Calu3 (cell line): ENCODE results near the gene DEFB132. TPM values are rescaled to one million over a fixed set of nuclear protein-coding genes. Genes with fewer than 3 reads are reported as not detected.

ENCODE experiments used
- BruUV-seq: library from RNA; stranded (reverse); fragments of 400-500 nt; replicated peaks from 2 replicates; lab custom pipeline; 2021; lab: Mats Ljungman, UMichigan
- CTCF ChIA-PET: fragments of 300-600 bp; sonication (Branson Sonifier 250); formaldehyde crosslinking; loops from one replicate; lab custom pipeline; 2022; ENCODE audit warnings: antibody characterized with exemption; lab: Charles Lee
- DNase-seq: peaks from one replicate; pipeline ENCODE4 v3.0.0; 2022
- H3K27ac Mint-ChIP-seq: one replicate; pipeline ENCODE4 v1.8.0; 2022; ENCODE audit warnings: mixed read lengths; ENCODE audit not compliant: unreplicated experiment
- H3K27me3 Mint-ChIP-seq: one replicate; pipeline ENCODE4 v1.8.0; 2022; ENCODE audit warnings: mixed read lengths; ENCODE audit not compliant: unreplicated experiment
- H3K36me3 Mint-ChIP-seq: one replicate; pipeline ENCODE4 v1.8.0; 2022; ENCODE audit warnings: mild to moderate bottlenecking, moderate library complexity, mixed read lengths; ENCODE audit not compliant: insufficient read depth, unreplicated experiment
- H3K4me1 Mint-ChIP-seq: one replicate; pipeline ENCODE4 v1.8.0; 2022; ENCODE audit warnings: mild to moderate bottlenecking, low read depth, mixed read lengths; ENCODE audit not compliant: unreplicated experiment
- H3K4me3 Mint-ChIP-seq: one replicate; pipeline ENCODE4 v1.8.0; 2022; ENCODE audit warnings: mild to moderate bottlenecking, low read depth, moderate library complexity, mixed read lengths; ENCODE audit not compliant: unreplicated experiment
- H3K9me3 Mint-ChIP-seq: one replicate; pipeline ENCODE4 v1.8.0; 2022; ENCODE audit warnings: low read depth, mixed read lengths; ENCODE audit not compliant: unreplicated experiment
- CTCF ChIP-seq: fragments of 200-600 bp; IDR thresholded peaks from one replicate; pipeline ENCODE4 v1.8.0; 2022; ENCODE audit warnings: antibody characterized with exemption; ENCODE audit not compliant: unreplicated experiment
- intact Hi-C: fragments of 100-400 bp; cut with micrococcal nuclease; formaldehyde crosslinking; loops from one replicate; pipeline ENCODE4 v1.10.0; 2022; ENCODE audit not compliant: unreplicated experiment
- total RNA-seq: library from RNA; stranded (reverse); gene quantifications from 2 replicates; pipeline ENCODE4 v1.2.3, GENCODE V29; 2022

The DEFB132 gene
- total RNA-seq, 1 experiment from 2014 or later, result not detected

GRCh38 chr20:286508-286907 lies 29.0 kb downstream of the DEFB132 start:
- Mint-ChIP-seq H3K4me1 (peaks cover 12% of the 10 kb centered on the region), H3K9me3 (no peaks in the 10 kb centered on the region), H3K27ac (no peak overlapping the region), H3K36me3 (no peaks in the 10 kb centered on the region), H3K4me3 (no peak overlapping the region), H3K27me3 (no peaks in the 10 kb centered on the region)
- intact Hi-C loops, result no loop called here
- CTCF ChIA-PET, result no interaction called here
- DNase-seq, result no peak
- TF ChIP-seq CTCF, result no peak
- BruUV-seq, result no TSS peak

GRCh38 chr20:288956-289692 lies 31.6 kb downstream of the DEFB132 start:
- no peak for TF ChIP-seq CTCF
- DNase-seq, result no peak
- Mint-ChIP-seq H3K27me3 (no peaks in the 10 kb centered on the region), H3K4me1 (peaks cover 12% of the 10 kb centered on the region), H3K4me3 (no peak overlapping the region), H3K27ac (no peak overlapping the region), H3K9me3 (no peaks in the 10 kb centered on the region), H3K36me3 (no peaks in the 10 kb centered on the region)
- intact Hi-C loops, result no loop called here
- CTCF ChIA-PET, result no interaction called here
- no TSS peak for BruUV-seq

GRCh38 chr20:289693-290083 lies 32.2 kb downstream of the DEFB132 start:
- H3K9me3 Mint-ChIP-seq, result no peaks in the 10 kb centered on the region
- no peaks in the 10 kb centered on the region for H3K36me3 Mint-ChIP-seq
- intact Hi-C loops, result no loop called here
- peaks cover 12% of the 10 kb centered on the region for H3K4me1 Mint-ChIP-seq
- no peak for DNase-seq
- no peaks in the 10 kb centered on the region for H3K27me3 Mint-ChIP-seq
- CTCF ChIA-PET, result no interaction called here
- no TSS peak for BruUV-seq
- TF ChIP-seq CTCF, result no peak
- H3K27ac Mint-ChIP-seq, result no peak overlapping the region
- no peak overlapping the region for H3K4me3 Mint-ChIP-seq

- CTCF ChIA-PET, result no interaction called here
- Mint-ChIP-seq H3K4me1 (peaks cover 12% of the 10 kb centered on the region), H3K4me3 (no peak within 1 kb of the TSS), H3K27ac (no peak within 1 kb of the TSS), H3K27me3 (no peaks in the 10 kb centered on the region), H3K9me3 (no peaks in the 10 kb centered on the region), H3K36me3 (no peaks in the 10 kb centered on the region)
- intact Hi-C loops, result no loop called here
- peak; percentile 85 for DNase-seq
- BruUV-seq, result TSS peak; percentile 46
- no peak for TF ChIP-seq CTCF
Measured at GRCh38 chr20:290084-290831, 32.7 kb downstream of the DEFB132 start, which contains the start of gene C20orf96. Gene C20orf96 (minus strand): TSS chr20:290750. CDS start chr20:290610, 140 bp downstream.
